K562 (cell line): ENCODE data around the gene IGFBP4. TPM values are rescaled to one million over a fixed set of nuclear protein-coding genes. Genes with fewer than 3 reads are reported as not detected.

Experiments
- ATAC-seq: fragments of 200-7000 bp; cut with Tn5 transposase; 3 replicates; pipeline ENCODE4 v1.9.1; 2020; ENCODE audit warnings: moderate library complexity
- BruUV-seq: library from RNA; stranded (reverse); fragments of 400-500 nt; replicated peaks from 2 replicates; lab custom pipeline; 2021; lab: Mats Ljungman, UMichigan
- CTCF ChIA-PET: fragments of 300-600 bp; formaldehyde crosslinking; extraction: SDS; loops from one replicate; lab custom pipeline; 2021; ENCODE audit warnings: low intra/inter-chr PET ratio; lab: Yijun Ruan, JAX
- POLR2A ChIA-PET: fragments of 300-600, 350-650 bp; sonication (Branson Sonifier 250); formaldehyde crosslinking; extraction: SDS; loops from one replicate; lab custom pipeline; 2021; ENCODE audit warnings: antibody characterized with exemption, inconsistent platforms; lab: Yijun Ruan, JAX
- DNase-seq, 4 experiments: peaks; one replicate each; pipeline versions ENCODE4 v3.0.0 to v3.0.0-alpha.2; 2011 to 2018; ENCODE audit warnings: low spot score in 3 of 4, mixed read lengths in 3 of 4; ENCODE audit errors: extremely low read depth in 1 of 4
- FAIRE-seq: peaks from 2 replicates; lab custom pipeline; 2011; peaks lifted over from hg19 to GRCh38; lab: Jason Lieb, UNC
- H2AFZ ChIP-seq: 2 replicates; pipeline ENCODE4 v1.6.0; 2011; ENCODE audit warnings: low read depth, low read length, control low read depth, inconsistent platforms
- H3K27ac ChIP-seq: fragments of 200-600 bp; 3 replicates; pipeline ENCODE4 v1.8.0; 2011; ENCODE audit warnings: low read depth, mild to moderate bottlenecking, control low read depth, inconsistent platforms, low read length, moderate library complexity, mixed read lengths; ENCODE audit errors: extremely low read depth
- H3K27me3 ChIP-seq, 2 experiments: fragments of 300-600 bp in 1 of 2; 2 replicates in 1 of 2; 3 replicates in 1 of 2; pipeline versions ENCODE4 v1.6.0 to v1.8.0; 2011; ENCODE audit warnings: inconsistent platforms in 2 of 2, low read length in 2 of 2, mild to moderate bottlenecking in 1 of 2, mixed read lengths in 1 of 2, moderate library complexity in 1 of 2; ENCODE audit not compliant: control insufficient read depth in 2 of 2, insufficient read depth in 2 of 2
- H3K36me3 ChIP-seq: fragments of 300-600 bp; 3 replicates; pipeline ENCODE4 v1.8.0; 2011; ENCODE audit warnings: mild to moderate bottlenecking, low read length, inconsistent platforms; ENCODE audit not compliant: control insufficient read depth, insufficient read depth
- H3K4me1 ChIP-seq, 2 experiments: fragments of 200-600 bp in 1 of 2; replicated peaks in 1 of 2; 2 replicates in 1 of 2; 3 replicates in 1 of 2; pipeline versions ENCODE4 v1.5.1 to v1.8.0; 2011; ENCODE audit warnings: inconsistent platforms in 2 of 2, low read length in 2 of 2, mild to moderate bottlenecking in 1 of 2, mixed read lengths in 1 of 2, moderate library complexity in 1 of 2; ENCODE audit not compliant: control insufficient read depth in 2 of 2, insufficient read depth in 2 of 2
- H3K4me2 ChIP-seq: 2 replicates; pipeline ENCODE4 v1.6.1; 2011; ENCODE audit warnings: low read length, control low read depth, inconsistent platforms, mixed read lengths; ENCODE audit not compliant: insufficient read depth
- H3K4me3 ChIP-seq: fragments of 200-600 bp; sonication (generic), shearing (Covaris generic); 2 replicates; pipeline ENCODE4 v1.5.1; 2016; ENCODE audit warnings: control low read depth, inconsistent platforms
- H3K79me2 ChIP-seq: fragments of 200-600 bp; 3 replicates; pipeline ENCODE4 v1.8.0; 2011; ENCODE audit warnings: low read length, inconsistent platforms; ENCODE audit not compliant: control insufficient read depth, insufficient read depth
- H3K9ac ChIP-seq, 2 experiments: 2 replicates each; pipeline versions ENCODE4 v1.6.0 to v1.6.1; 2011; ENCODE audit warnings: low read depth in 2 of 2, low read length in 2 of 2, control low read depth in 1 of 2, inconsistent platforms in 1 of 2, mild to moderate bottlenecking in 1 of 2, mixed read lengths in 1 of 2; ENCODE audit not compliant: insufficient read depth in 1 of 2
- H3K9me1 ChIP-seq: one replicate; pipeline ENCODE4 v1.6.0; 2011; ENCODE audit warnings: inconsistent platforms, mild to moderate bottlenecking, low read length, moderate library complexity; ENCODE audit not compliant: control insufficient read depth, insufficient read depth
- H3K9me3 ChIP-seq: replicated peaks from 2 replicates; pipeline ENCODE4 v1.5.1; 2011; ENCODE audit warnings: low read depth, low read length, inconsistent platforms; ENCODE audit not compliant: control insufficient read depth, insufficient read depth
- H4K20me1 ChIP-seq: replicated peaks from 2 replicates; pipeline ENCODE4 v1.6.1; 2011; ENCODE audit warnings: low read length, inconsistent platforms, mixed read lengths; ENCODE audit not compliant: control insufficient read depth, insufficient read depth
- DDX20 ChIP-seq: fragments of 450-650 bp; IDR thresholded peaks from 2 replicates; pipeline ENCODE4 v1.6.1; 2016; ENCODE audit warnings: missing genetic modification characterization, low read depth, mild to moderate bottlenecking, missing compliant biosample characterization, moderate library complexity
- NELFE ChIP-seq: IDR thresholded peaks from 2 replicates; pipeline ENCODE4 v1.6.1; 2011; ENCODE audit warnings: mild to moderate bottlenecking; ENCODE audit not compliant: insufficient read depth, insufficient read length
- RBFOX2 ChIP-seq: fragments of 200-400 bp; formaldehyde crosslinking; IDR thresholded peaks from 2 replicates; pipeline ENCODE4 v1.6.1; 2017; ENCODE audit warnings: low read depth, mild to moderate bottlenecking, low read length, moderate library complexity
- RNF219 ChIP-seq: fragments of 250-450 bp; sonication (Bioruptor Pico); IDR thresholded peaks from 2 replicates; pipeline ENCODE4 v1.5.0; 2022; ENCODE audit warnings: mild to moderate bottlenecking
- SETDB1 ChIP-seq: IDR thresholded peaks from one replicate; pipeline ENCODE4 v1.6.1; 2012; ENCODE audit warnings: low read length, control low read depth, inconsistent platforms
- TBL1XR1 ChIP-seq, 2 experiments: IDR thresholded peaks; 2 replicates each; pipeline ENCODE4 v1.6.1; 2012; ENCODE audit warnings: improper control_type of control experiment in 2 of 2, low read length in 2 of 2, mild to moderate bottlenecking in 1 of 2
- TCF3 ChIP-seq: sonication (generic); formaldehyde crosslinking; IDR thresholded peaks from 2 replicates; pipeline ENCODE4 v1.4.0; 2020; ENCODE audit warnings: mild to moderate bottlenecking, missing genetic modification reagents
- TEAD1 ChIP-seq, 2 experiments: fragments of 450-650 bp in 1 of 2; sonication (generic) in 1 of 2; formaldehyde crosslinking; IDR thresholded peaks; 2 replicates each; pipeline versions ENCODE4 v1.4.0 to v1.8.0; 2020 to 2022; ENCODE audit warnings: mild to moderate bottlenecking in 2 of 2, missing genetic modification reagents in 1 of 2
- XRCC4 ChIP-seq: IDR thresholded peaks from one replicate; pipeline ENCODE4 v1.6.1; 2011; ENCODE audit not compliant: insufficient read depth, insufficient read length; ENCODE audit errors: extremely low read depth
- ZBTB5 ChIP-seq: fragments of 450-650 bp; IDR thresholded peaks from 2 replicates; pipeline ENCODE4 v1.6.1; 2017; ENCODE audit warnings: antibody characterized with exemption
- ZNF780A ChIP-seq: fragments of 250-450 bp; sonication (Bioruptor Pico); IDR thresholded peaks from 2 replicates; pipeline ENCODE4 v1.5.0; 2021; ENCODE audit warnings: mild to moderate bottlenecking
- whole genome bisulfite sequencing: fragments of 100-300 bp; shearing (Covaris generic); methylation state at CpG from one replicate; pipeline ENCODE4 v1.1.6; 2016; ENCODE audit warnings: low coverage, mixed read lengths; ENCODE audit not compliant: insufficient coverage; ENCODE audit errors: missing lambda C conversion rate; 5-methylcytosine and 5-hydroxymethylcytosine counted together
- in situ Hi-C: fragments of 300-500 bp; cut with MboI; formaldehyde crosslinking; loops from 4 replicates; pipeline ENCODE4 v1.15.0; 2018; ENCODE audit warnings: inconsistent platforms, mixed read lengths
- intact Hi-C: fragments of 100-400 bp; cut with micrococcal nuclease; formaldehyde crosslinking; loops from 2 replicates; pipeline ENCODE4 v1.14.2; 2022
- polyA plus RNA-seq, 8 experiments: library from polyadenylated mRNA; depleted of rRNA in 4 of 8; stranded (reverse) in 5 of 8; unstranded in 3 of 8; fragments of >200 nt; fragmentation: Nextera tagmentation in 2 of 8; fragmentation: Illumina TruSeq in 1 of 8; extraction: Ambion mirVana in 2 of 8; extraction: Trizol in 1 of 8; gene quantifications; 2 replicates each; pipeline versions ENCODE4 v1.2.1 to v1.2.3, GENCODE V29; 2011 to 2014; ENCODE audit warnings: inconsistent platforms in 1 of 8, missing spikeins in 1 of 8
- total RNA-seq, 7 experiments: library from RNA; depleted of rRNA in 6 of 7; stranded (reverse); fragments of >200 nt in 6 of 7; fragmentation: Illumina TruSeq in 2 of 7; extraction: Trizol in 2 of 7; gene quantifications; 2 replicates each; pipeline versions ENCODE4 v1.2.1 to v1.2.3, GENCODE V29; 2011 to 2021; ENCODE audit warnings: low replicate concordance in 1 of 7

The IGFBP4 gene
- total and polyA plus RNA-seq, 9 of the 15 experiments (the other 6 are each of a cell fraction or from before 2014, with no cell fraction given) = 8.8 to 99.8 (median 18.6) TPM

- BruUV-seq = no TSS peak
- FAIRE-seq = no peak
- Histone ChIP-seq H3K27me3 (no peaks in the 10 kb centered on the region), H3K79me2 (no peaks in the 10 kb centered on the region), H4K20me1 (no peaks in the 10 kb centered on the region), H3K9me3 (no peaks in the 10 kb centered on the region), H3K27ac (no peak overlapping the region), H3K4me3 (no peak overlapping the region), H3K36me3 (no peaks in the 10 kb centered on the region), H3K4me1 (peaks cover 29 to 32% of the 10 kb centered on the region in 2 experiments), H3K9me1 (no peaks in the 10 kb centered on the region), H3K4me2 (no peak overlapping the region)
- CTCF ChIA-PET = no interaction called here
- 41% methylated on average over 7 of the region's 7 CpGs for WGBS
- POLR2A ChIA-PET = interaction anchor here (1.2 to 2.9 kb wide), 2 partner anchors 9 to 22 kb away, joined by 3 to 13 read pairs; no protein-coding TSS in a partner anchor
- in situ Hi-C loops = no loop called here
- ATAC-seq = no peak
- DNase-seq = no peak
- TF ChIP-seq DDX20 (tag) (no peak), TBL1XR1 (IDR thresholded peaks at IDR 0.05; ENCODE audit: low read length in 2 of 2) (no peak), NELFE (no peak), TCF3 (CRISPR knock-in tag) (no peak), ZBTB5 (no peak), RBFOX2 (no peak), ZNF780A (CRISPR knock-in tag) (no peak), RNF219 (CRISPR knock-in tag) (no peak), XRCC4 (no peak), SETDB1 (no peak), TEAD1 (CRISPR knock-in tag; IDR thresholded peaks at IDR 0.05) (no peak)
- TF ChIP-seq, all 486 proteins: peak for 0
- Histone ChIP-seq H3K9ac (no peak overlapping the region), H2AFZ (no peak overlapping the region)
- intact Hi-C loops = no loop called here
Measured at GRCh38 chr17:40484973-40485530, 41.8 kb downstream of the IGFBP4 start.
